Kidney (tissue), 14 donors: ENCODE results near the gene DPYSL4. TPM values are rescaled to one million over a fixed set of nuclear protein-coding genes. Genes with fewer than 3 reads are reported as not detected.

ENCODE experiments used
- DNase-seq, 5 donors: peaks; one replicate each; pipeline ENCODE4 v3.0.0-alpha.2; 2013 to 2020
- FAIRE-seq: peaks from 2 replicates; lab custom pipeline; 2012; peaks lifted over from hg19 to GRCh38; lab: Jason Lieb, UNC
- H3K27ac ChIP-seq, 2 donors: one replicate each; pipeline ENCODE4 v1.7.0; 2013; ENCODE audit warnings: low read depth in 2 of 2, low read length in 2 of 2, inconsistent platforms in 1 of 2
- H3K27me3 ChIP-seq: one replicate; pipeline ENCODE4 v1.7.1; 2013; ENCODE audit warnings: low read length, inconsistent platforms; ENCODE audit not compliant: control insufficient read depth, insufficient read depth
- H3K36me3 ChIP-seq, 3 donors: one replicate each; pipeline versions ENCODE4 v1.7.0 to v1.7.1; 2013; ENCODE audit warnings: low read length in 3 of 3, control low read depth in 1 of 3, inconsistent platforms in 1 of 3; ENCODE audit not compliant: insufficient read depth in 3 of 3, control insufficient read depth in 2 of 3
- H3K4me1 ChIP-seq, 3 donors: one replicate each; pipeline versions ENCODE4 v1.7.0 to v1.7.1; 2013; ENCODE audit warnings: low read length in 3 of 3, inconsistent platforms in 1 of 3, low read depth in 1 of 3; ENCODE audit not compliant: control insufficient read depth in 2 of 3, insufficient read depth in 2 of 3
- H3K4me3 ChIP-seq, 3 donors: one replicate each; pipeline versions ENCODE4 v1.7.0 to v1.8.1; 2013; ENCODE audit warnings: low read length in 3 of 3, control low read depth in 1 of 3, inconsistent platforms in 1 of 3
- H3K9ac ChIP-seq, 3 donors: one replicate each; pipeline versions ENCODE4 v1.7.0 to v1.7.1; 2013; ENCODE audit warnings: low read length in 3 of 3, control low read depth in 1 of 3, inconsistent platforms in 1 of 3
- H3K9me3 ChIP-seq, 3 donors: one replicate each; pipeline versions ENCODE4 v1.7.0 to v1.7.1; 2013; ENCODE audit warnings: low read length in 3 of 3, control low read depth in 1 of 3, inconsistent platforms in 1 of 3; ENCODE audit not compliant: control insufficient read depth in 2 of 3, insufficient read depth in 1 of 3
- intact Hi-C: fragments of 100-400 bp; cut with DNase I; formaldehyde crosslinking; loops from one replicate; pipeline ENCODE4 v1.11.1; 2022
- polyA plus RNA-seq: library from polyadenylated mRNA; stranded (reverse); fragments of 350-450 nt; fragmentation: Illumina TruSeq; extraction: RNeasy Lipid Tissue Mini Kit (QIAGEN cat#74804); gene quantifications from one replicate; pipeline ENCODE4 v1.2.3, GENCODE V29; 2014; ENCODE audit warnings: low read depth, low replicate concordance; ENCODE audit not compliant: insufficient read depth
- total RNA-seq: library from RNA; stranded (reverse); fragmentation: NEBNext Ultra II Directional; extraction: Animal tissue kit (Norgen Biotek cat#: 25700); gene quantifications from one replicate; pipeline ENCODE4 v1.2.1, GENCODE V29; 2021
- TF ChIP-seq, protein P1 (sequence below): IDR thresholded peaks from 3 replicates; pipeline ENCODE4 v1.5.1; 2012; ENCODE audit warnings: mild to moderate bottlenecking, moderate library complexity, borderline replicate concordance; ENCODE audit not compliant: insufficient read depth; ENCODE audit errors: extremely low read depth
- donor health status: control.
- donor health status: control.
- donor health status: control.
- donor health status: control.
- donor health status: control.
- donor health status: DM: yes; HTN: yes; CAD: no.
- donor health status: Normal renal cell carcinoma (clear cell type).

DPYSL4 gene
- total and polyA plus RNA-seq, 2 donors from 2014 or later, result 0.60 TPM; not detected in 1

DNA sequence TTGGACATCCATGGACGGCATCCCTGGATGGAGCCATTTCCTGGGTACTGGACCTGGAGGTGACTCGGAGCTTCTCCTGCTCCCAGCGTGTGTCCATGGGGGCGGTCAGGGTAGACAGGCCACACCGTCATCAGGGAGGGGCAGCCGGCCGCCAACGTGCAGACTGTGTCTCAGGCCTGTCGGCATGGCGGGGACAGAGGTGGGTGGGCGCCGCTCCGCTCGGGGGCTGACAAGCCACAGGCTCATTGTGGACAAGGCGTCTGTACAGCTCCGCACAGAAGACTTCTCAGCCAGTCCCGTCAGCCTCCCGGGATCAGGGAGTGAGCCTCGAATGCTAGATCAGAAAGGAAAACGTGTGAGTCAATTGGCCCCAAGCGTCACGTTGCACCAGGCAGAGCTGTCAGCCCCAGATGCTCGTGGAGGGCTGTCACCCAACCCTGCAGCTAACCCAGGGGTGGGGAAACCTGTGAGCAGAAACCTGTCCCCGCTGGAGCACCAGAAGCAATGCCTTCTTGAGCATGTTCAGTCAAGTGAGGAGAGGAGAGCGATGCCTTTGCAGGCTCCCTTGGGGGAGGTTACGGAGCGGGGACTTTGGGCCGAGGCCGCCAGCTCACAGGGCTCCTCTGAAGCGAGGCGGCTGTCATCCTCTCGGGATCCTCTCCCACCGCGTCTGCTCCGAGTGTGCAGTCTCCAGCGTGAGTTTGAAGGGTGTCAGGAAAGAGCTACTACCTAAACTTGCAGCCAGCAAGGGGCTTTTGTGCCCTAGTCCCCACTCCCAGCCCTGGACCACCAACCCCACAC is 16.0 kb upstream of the DPYSL4 start:
- no peak overlapping the region for H3K4me3 ChIP-seq
- H3K9ac ChIP-seq, result no peak overlapping the region
- H3K27me3 ChIP-seq, result no peaks in the 10 kb centered on the region
- H3K9me3 ChIP-seq, result no peaks in the 10 kb centered on the region
- FAIRE-seq (no peak), DNase-seq (peak in 4 of 5 donors; percentile 63 to 75 (median 70))
- no peak overlapping the region for H3K27ac ChIP-seq
- TF ChIP-seq, protein P1, sequence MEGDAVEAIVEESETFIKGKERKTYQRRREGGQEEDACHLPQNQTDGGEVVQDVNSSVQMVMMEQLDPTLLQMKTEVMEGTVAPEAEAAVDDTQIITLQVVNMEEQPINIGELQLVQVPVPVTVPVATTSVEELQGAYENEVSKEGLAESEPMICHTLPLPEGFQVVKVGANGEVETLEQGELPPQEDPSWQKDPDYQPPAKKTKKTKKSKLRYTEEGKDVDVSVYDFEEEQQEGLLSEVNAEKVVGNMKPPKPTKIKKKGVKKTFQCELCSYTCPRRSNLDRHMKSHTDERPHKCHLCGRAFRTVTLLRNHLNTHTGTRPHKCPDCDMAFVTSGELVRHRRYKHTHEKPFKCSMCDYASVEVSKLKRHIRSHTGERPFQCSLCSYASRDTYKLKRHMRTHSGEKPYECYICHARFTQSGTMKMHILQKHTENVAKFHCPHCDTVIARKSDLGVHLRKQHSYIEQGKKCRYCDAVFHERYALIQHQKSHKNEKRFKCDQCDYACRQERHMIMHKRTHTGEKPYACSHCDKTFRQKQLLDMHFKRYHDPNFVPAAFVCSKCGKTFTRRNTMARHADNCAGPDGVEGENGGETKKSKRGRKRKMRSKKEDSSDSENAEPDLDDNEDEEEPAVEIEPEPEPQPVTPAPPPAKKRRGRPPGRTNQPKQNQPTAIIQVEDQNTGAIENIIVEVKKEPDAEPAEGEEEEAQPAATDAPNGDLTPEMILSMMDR, result no peak
- no peaks in the 10 kb centered on the region for H3K36me3 ChIP-seq
- intact Hi-C loops, result no loop called here
- H3K4me1 ChIP-seq, result no peaks in the 10 kb centered on the region

- no peak overlapping the region for H3K4me3 ChIP-seq
- TF ChIP-seq, protein P1, result no peak
- H3K9me3 ChIP-seq, result no peaks in the 10 kb centered on the region
- H3K4me1 ChIP-seq, result peaks cover 0 to 2% (median 0%) of the 10 kb centered on the region in 3 donors
- intact Hi-C loops, result no loop called here
- H3K36me3 ChIP-seq, result no peaks in the 10 kb centered on the region
- DNase-seq (peak in 1 of 5 donors; percentile 19), FAIRE-seq (no peak)
- H3K27ac ChIP-seq, result no peak overlapping the region
- H3K27me3 ChIP-seq, result no peaks in the 10 kb centered on the region
- H3K9ac ChIP-seq, result no peak overlapping the region
Measured at GRCh38 chr10:132172091-132173066, 14.4 kb upstream of the DPYSL4 start.

- FAIRE-seq, result no peak
- H3K27me3 ChIP-seq, result no peaks in the 10 kb centered on the region
- TF ChIP-seq, protein P1, result no peak
Measured at GRCh38 chr10:132173185-132173584, 13.6 kb upstream of the DPYSL4 start.

More at GRCh38 chr10:132173185-132173584, 13.6 kb upstream of the DPYSL4 start:
- intact Hi-C loops, result no loop called here
- no peak for DNase-seq
- Histone ChIP-seq H3K9ac (no peak overlapping the region), H3K36me3 (no peaks in the 10 kb centered on the region), H3K4me3 (no peak overlapping the region), H3K9me3 (no peaks in the 10 kb centered on the region), H3K27ac (no peak overlapping the region), H3K4me1 (peaks cover 0 to 2% (median 0%) of the 10 kb centered on the region in 3 donors)
